HL-60 (cell line): ENCODE measurements around the gene GTF2A1L.

Experiments used
- DNase-seq, 2 experiments: peaks; one replicate each; pipeline ENCODE4 v3.0.0-alpha.2; 2010 to 2020; ENCODE audit warnings: low read depth in 1 of 2, low spot score in 1 of 2
- H3K27ac ChIP-seq: fragments of 250-450 bp; sonication (Bioruptor Pico); replicated peaks from 2 replicates; pipeline ENCODE4 v1.5.1; 2020; ENCODE audit warnings: mild to moderate bottlenecking, moderate library complexity
- H3K27me3 ChIP-seq: fragments of 250-450 bp; sonication (Bioruptor Pico); 2 replicates; pipeline ENCODE4 v1.5.1; 2021; ENCODE audit warnings: mild to moderate bottlenecking, moderate library complexity; ENCODE audit not compliant: insufficient read depth, poor library complexity, severe bottlenecking
- H3K4me3 ChIP-seq: replicated peaks from 2 replicates; pipeline ENCODE4 v1.5.1; 2011; ENCODE audit warnings: mild to moderate bottlenecking, control low read depth, low read length; ENCODE audit not compliant: insufficient read depth
- GABPA ChIP-seq: IDR thresholded peaks from 2 replicates; pipeline ENCODE4 v1.6.1; 2012; ENCODE audit warnings: low read depth
- POLR2AphosphoS5 ChIP-seq: IDR thresholded peaks from 2 replicates; pipeline ENCODE4 v1.6.1; 2012; ENCODE audit warnings: low read depth
- SPI1 ChIP-seq: IDR thresholded peaks from 2 replicates; pipeline ENCODE4 v1.6.1; 2012; ENCODE audit warnings: low read depth, mild to moderate bottlenecking, borderline replicate concordance
- TF ChIP-seq, protein P1 (sequence below): IDR thresholded peaks from one replicate; pipeline ENCODE4 v1.5.1; 2011; ENCODE audit warnings: low read length, control low read depth, inconsistent platforms; ENCODE audit not compliant: insufficient read depth
- TF ChIP-seq, protein P2 (sequence below): IDR thresholded peaks from 2 replicates; pipeline ENCODE4 v1.6.1; 2012; ENCODE audit warnings: low read depth; ENCODE audit not compliant: insufficient replicate concordance

The GTF2A1L gene

DNA sequence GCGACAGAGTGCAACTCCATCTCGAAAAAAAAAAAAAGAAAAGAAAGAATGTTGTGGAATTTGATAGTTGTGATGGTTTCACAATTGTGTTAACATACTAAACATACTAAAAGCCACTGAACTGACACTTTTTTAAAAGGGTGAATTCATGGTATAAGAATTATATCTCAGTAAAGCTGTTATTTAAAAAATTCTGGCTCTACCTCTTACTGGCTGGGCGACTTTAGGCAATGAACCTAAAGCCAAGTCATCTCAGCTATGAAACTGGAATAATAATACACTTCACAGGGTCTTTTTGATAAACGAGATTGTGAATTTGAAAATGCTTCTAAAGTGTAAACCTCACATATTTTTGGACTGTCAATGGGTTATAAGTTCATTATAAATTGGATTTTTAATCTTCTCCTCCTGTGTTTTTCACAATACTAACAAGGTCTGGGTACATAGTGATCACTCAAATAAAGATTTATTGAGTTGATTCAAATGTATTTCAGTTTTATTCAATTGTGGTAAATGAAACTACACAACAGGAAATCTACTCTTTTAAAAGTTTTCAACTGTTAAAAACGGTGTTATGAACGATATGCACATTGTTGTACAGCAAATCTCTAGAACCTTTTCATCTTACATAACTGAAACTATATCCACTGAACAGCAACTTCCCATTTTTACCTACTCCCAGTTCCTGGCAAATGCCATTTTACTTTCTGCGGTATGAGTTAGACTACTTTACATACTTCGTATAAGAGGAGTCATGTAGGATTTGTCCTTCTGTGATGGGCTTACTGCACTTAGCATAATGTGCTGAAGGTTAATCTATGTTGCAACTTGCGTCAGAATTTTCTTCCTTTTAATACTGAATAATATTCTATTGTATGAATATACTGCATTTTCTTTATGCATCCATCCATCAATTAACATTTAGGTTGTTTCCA, 43.0 kb upstream of the GTF2A1L start:
- H3K4me3 ChIP-seq: no peak overlapping the region
- TF ChIP-seq GABPA: no peak
- TF ChIP-seq, protein P1, sequence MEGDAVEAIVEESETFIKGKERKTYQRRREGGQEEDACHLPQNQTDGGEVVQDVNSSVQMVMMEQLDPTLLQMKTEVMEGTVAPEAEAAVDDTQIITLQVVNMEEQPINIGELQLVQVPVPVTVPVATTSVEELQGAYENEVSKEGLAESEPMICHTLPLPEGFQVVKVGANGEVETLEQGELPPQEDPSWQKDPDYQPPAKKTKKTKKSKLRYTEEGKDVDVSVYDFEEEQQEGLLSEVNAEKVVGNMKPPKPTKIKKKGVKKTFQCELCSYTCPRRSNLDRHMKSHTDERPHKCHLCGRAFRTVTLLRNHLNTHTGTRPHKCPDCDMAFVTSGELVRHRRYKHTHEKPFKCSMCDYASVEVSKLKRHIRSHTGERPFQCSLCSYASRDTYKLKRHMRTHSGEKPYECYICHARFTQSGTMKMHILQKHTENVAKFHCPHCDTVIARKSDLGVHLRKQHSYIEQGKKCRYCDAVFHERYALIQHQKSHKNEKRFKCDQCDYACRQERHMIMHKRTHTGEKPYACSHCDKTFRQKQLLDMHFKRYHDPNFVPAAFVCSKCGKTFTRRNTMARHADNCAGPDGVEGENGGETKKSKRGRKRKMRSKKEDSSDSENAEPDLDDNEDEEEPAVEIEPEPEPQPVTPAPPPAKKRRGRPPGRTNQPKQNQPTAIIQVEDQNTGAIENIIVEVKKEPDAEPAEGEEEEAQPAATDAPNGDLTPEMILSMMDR: no peak
- no peak for TF ChIP-seq POLR2AphosphoS5
- TF ChIP-seq, protein P2, sequence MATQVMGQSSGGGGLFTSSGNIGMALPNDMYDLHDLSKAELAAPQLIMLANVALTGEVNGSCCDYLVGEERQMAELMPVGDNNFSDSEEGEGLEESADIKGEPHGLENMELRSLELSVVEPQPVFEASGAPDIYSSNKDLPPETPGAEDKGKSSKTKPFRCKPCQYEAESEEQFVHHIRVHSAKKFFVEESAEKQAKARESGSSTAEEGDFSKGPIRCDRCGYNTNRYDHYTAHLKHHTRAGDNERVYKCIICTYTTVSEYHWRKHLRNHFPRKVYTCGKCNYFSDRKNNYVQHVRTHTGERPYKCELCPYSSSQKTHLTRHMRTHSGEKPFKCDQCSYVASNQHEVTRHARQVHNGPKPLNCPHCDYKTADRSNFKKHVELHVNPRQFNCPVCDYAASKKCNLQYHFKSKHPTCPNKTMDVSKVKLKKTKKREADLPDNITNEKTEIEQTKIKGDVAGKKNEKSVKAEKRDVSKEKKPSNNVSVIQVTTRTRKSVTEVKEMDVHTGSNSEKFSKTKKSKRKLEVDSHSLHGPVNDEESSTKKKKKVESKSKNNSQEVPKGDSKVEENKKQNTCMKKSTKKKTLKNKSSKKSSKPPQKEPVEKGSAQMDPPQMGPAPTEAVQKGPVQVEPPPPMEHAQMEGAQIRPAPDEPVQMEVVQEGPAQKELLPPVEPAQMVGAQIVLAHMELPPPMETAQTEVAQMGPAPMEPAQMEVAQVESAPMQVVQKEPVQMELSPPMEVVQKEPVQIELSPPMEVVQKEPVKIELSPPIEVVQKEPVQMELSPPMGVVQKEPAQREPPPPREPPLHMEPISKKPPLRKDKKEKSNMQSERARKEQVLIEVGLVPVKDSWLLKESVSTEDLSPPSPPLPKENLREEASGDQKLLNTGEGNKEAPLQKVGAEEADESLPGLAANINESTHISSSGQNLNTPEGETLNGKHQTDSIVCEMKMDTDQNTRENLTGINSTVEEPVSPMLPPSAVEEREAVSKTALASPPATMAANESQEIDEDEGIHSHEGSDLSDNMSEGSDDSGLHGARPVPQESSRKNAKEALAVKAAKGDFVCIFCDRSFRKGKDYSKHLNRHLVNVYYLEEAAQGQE: no peak
- no peak for TF ChIP-seq SPI1
- DNase-seq: no peak

DNA sequence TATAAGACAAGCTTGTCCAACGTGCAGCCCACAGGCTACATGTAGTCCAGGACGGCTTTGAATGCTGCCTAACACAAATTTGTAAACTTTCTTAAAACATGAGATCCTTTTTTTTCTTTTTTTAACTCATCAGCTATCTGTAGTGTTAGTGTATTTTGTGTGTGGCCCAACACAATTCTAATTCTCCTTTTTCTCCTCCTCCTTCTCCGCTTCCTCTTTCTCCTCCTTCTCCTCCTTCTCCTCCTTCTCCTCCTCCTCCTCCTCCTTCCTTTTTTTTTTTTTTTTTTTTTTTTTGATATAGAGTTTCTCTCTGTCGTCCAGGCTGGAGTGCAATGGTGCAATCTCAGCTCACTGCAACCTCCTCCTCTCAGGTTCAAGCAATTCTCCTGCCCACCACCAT, 39.3 kb upstream of the GTF2A1L start:
- DNase-seq: peak in 1 of 2 experiments; percentile 20
- no peaks in the 10 kb centered on the region for H3K27me3 ChIP-seq
- TF ChIP-seq, protein P1: no peak
- TF ChIP-seq, protein P2: no peak
- peak; percentile 72; the same call in 1 of the 2 replicates for TF ChIP-seq SPI1
- TF ChIP-seq POLR2AphosphoS5: no peak
- TF ChIP-seq GABPA: no peak

More for the DNA sequence above, 43.0 kb upstream of the GTF2A1L start:
- no peak overlapping the region for H3K27ac ChIP-seq
- no peaks in the 10 kb centered on the region for H3K27me3 ChIP-seq

DNA sequence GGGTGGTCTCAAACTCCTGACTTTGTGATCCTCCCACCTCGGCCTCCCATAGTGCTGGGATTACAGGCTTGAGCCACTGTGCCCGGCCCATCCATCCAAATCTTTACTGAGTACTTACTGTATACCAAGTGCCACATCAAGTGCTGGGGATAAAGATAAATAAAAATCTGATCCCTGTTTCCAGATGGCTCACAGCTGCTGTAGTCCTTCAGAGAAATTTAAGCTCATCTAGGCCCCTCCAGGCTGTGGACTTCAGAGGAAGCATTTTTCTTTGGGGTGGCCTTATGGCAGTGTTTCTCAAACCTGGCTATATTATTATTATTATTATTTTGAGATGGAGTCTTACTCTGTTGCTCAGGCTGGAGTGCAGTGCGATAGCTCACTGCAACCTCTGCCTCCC, 33.7 kb upstream of the GTF2A1L start:
- TF ChIP-seq, protein P2: no peak
- TF ChIP-seq, protein P1: no peak
- TF ChIP-seq SPI1 (no peak), GABPA (no peak), POLR2AphosphoS5 (no peak)
- DNase-seq: no peak
- Histone ChIP-seq H3K27me3 (no peaks in the 10 kb centered on the region), H3K27ac (no peak overlapping the region), H3K4me3 (no peak overlapping the region)

More for the DNA sequence above, 39.3 kb upstream of the GTF2A1L start:
- Histone ChIP-seq H3K27ac (no peak overlapping the region), H3K4me3 (no peak overlapping the region)
